HFFc6 (cell line): Measurements from ENCODE around the gene TMEM132D. TPM values are rescaled to one million over a fixed set of nuclear protein-coding genes. Genes with fewer than 3 reads are reported as not detected.

Source experiments
- DNase-seq: peaks from one replicate; pipeline ENCODE4 v3.0.0-alpha.2; 2018
- H3K27ac Mint-ChIP-seq: 2 replicates; pipeline ENCODE4 v1.8.0; 2020; ENCODE audit warnings: mild to moderate bottlenecking, mixed read lengths
- H3K27me3 Mint-ChIP-seq: 2 replicates; pipeline ENCODE4 v1.8.0; 2021; ENCODE audit warnings: mild to moderate bottlenecking, moderate library complexity, mixed read lengths; ENCODE audit not compliant: insufficient read depth
- H3K36me3 Mint-ChIP-seq: 2 replicates; pipeline ENCODE4 v1.8.0; 2021; ENCODE audit warnings: low read depth, mixed read lengths
- H3K4me1 Mint-ChIP-seq: 2 replicates; pipeline ENCODE4 v1.8.0; 2020; ENCODE audit warnings: low read depth, mixed read lengths
- H3K4me3 Mint-ChIP-seq: 2 replicates; pipeline ENCODE4 v1.8.0; 2020; ENCODE audit warnings: mild to moderate bottlenecking, moderate library complexity, mixed read lengths
- H3K9me3 Mint-ChIP-seq: 2 replicates; pipeline ENCODE4 v1.8.0; 2020; ENCODE audit warnings: mild to moderate bottlenecking, mixed read lengths
- total RNA-seq, 6 experiments: library from RNA; stranded (reverse); fragmentation: NEBNext Ultra II Directional; extraction: Animal tissue kit (Norgen Biotek cat#: 25700); gene quantifications; 2 replicates in 1 of 6; 3 replicates in 5 of 6; pipeline ENCODE4 v1.2.3, GENCODE V29; 2021
- TF ChIP-seq, protein P1 (sequence below): fragments of 200-600 bp; sonication (generic); IDR thresholded peaks from 2 replicates; pipeline ENCODE4 v1.5.0; 2021; ENCODE audit warnings: antibody characterized with exemption, mild to moderate bottlenecking

Gene TMEM132D
- total RNA-seq, 6 experiments from 2014 or later: not detected

DNA sequence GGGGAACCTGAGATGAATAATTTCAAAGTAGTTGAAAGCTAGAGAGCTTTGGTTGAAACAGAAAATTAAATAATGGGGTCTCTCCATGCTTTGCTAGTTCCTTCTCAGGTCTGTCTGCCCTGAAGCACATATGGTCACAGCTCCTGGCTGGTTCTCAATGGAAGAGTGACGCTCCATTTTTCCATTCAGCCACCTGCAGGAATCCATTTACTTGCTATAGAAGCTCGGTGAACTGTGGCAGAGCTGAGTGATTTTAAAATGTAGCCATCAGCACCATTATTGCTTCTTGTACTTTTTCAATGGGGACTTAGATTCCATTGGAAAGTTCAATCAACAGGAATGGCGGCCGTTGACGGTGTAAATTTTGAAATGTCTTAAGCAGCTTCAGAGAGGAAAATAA is 525.3 kb downstream of the TMEM132D start:
- H3K27me3 Mint-ChIP-seq: no peaks in the 10 kb centered on the region
- peaks cover 64% of the 10 kb centered on the region for H3K9me3 Mint-ChIP-seq
- TF ChIP-seq, protein P1, sequence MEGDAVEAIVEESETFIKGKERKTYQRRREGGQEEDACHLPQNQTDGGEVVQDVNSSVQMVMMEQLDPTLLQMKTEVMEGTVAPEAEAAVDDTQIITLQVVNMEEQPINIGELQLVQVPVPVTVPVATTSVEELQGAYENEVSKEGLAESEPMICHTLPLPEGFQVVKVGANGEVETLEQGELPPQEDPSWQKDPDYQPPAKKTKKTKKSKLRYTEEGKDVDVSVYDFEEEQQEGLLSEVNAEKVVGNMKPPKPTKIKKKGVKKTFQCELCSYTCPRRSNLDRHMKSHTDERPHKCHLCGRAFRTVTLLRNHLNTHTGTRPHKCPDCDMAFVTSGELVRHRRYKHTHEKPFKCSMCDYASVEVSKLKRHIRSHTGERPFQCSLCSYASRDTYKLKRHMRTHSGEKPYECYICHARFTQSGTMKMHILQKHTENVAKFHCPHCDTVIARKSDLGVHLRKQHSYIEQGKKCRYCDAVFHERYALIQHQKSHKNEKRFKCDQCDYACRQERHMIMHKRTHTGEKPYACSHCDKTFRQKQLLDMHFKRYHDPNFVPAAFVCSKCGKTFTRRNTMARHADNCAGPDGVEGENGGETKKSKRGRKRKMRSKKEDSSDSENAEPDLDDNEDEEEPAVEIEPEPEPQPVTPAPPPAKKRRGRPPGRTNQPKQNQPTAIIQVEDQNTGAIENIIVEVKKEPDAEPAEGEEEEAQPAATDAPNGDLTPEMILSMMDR: no peak

DNA sequence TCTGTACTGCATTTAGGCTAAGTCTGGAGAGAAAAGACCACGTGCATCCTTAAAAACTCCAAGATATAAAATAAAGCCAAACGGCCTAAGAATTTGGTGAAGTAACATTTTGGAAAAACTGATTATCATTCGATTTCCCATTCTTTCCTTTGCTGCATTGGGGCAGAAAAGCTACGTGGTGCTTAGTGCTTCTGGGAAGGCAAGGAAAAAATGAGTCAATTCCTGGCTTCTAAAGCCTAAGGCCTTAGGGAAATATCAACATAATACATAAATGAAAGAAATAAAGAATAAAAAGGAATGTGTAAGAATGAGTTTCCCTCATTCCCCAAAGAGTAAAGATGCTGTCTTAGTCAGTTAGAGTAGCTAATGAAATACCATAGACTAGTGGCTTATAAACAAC is 530.1 kb downstream of the TMEM132D start:
- peaks cover 41% of the 10 kb centered on the region for H3K9me3 Mint-ChIP-seq
- no peaks in the 10 kb centered on the region for H3K4me1 Mint-ChIP-seq
- TF ChIP-seq, protein P1: no peak
- no peaks in the 10 kb centered on the region for H3K27me3 Mint-ChIP-seq
- no peaks in the 10 kb centered on the region for H3K36me3 Mint-ChIP-seq
- no peak overlapping the region for H3K27ac Mint-ChIP-seq
- no peak for DNase-seq
- no peak overlapping the region for H3K4me3 Mint-ChIP-seq

More for the DNA sequence above, 525.3 kb downstream of the TMEM132D start:
- Mint-ChIP-seq H3K36me3 (peaks cover 5% of the 10 kb centered on the region; the same call in 1 of the 2 replicates), H3K4me1 (no peaks in the 10 kb centered on the region), H3K4me3 (no peak overlapping the region), H3K27ac (no peak overlapping the region)
- DNase-seq: no peak

DNA sequence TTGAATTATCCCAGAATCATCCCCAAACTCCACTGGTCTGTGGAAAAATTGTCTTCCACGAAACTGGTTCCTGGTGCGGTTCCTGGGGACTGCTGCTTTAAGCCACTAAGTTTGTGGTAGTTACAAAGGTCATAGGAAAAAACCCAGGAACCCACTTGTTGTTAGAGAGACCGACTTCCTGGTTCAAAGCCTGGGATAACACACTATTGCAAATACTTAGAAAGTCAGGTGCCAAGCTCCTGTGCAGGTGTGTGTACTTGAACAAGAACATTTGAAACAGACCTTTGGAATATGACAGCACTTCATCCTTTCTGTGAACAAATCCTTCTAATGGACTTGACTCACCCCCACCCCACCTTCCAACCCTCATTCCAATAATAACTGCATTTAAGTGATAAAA is 530.9 kb downstream of the TMEM132D start:
- no peak for DNase-seq
- Mint-ChIP-seq H3K4me3 (no peak overlapping the region), H3K27ac (no peak overlapping the region), H3K4me1 (no peaks in the 10 kb centered on the region), H3K36me3 (no peaks in the 10 kb centered on the region), H3K9me3 (peaks cover 45% of the 10 kb centered on the region), H3K27me3 (no peaks in the 10 kb centered on the region)
- TF ChIP-seq, protein P1: no peak

DNA sequence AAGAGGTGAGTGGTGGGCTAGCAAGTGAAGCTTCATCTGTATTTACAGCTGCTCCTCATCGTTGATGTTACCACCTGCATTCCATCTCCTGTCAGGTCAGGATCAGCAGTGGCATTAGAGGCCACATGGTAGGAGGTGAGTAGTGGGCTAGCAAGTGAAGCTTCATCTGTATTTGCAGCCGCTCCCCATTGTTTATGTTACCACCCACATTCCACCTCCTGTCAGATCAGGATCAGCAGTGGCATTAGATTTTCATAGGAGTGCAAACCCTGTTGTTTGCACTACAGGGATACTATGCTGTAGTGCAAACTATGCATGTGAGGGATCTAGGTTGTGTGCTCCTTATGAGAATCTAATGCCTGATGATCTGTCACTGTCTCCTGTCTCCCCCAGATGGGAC is 531.5 kb downstream of the TMEM132D start:
- Mint-ChIP-seq H3K27me3 (no peaks in the 10 kb centered on the region), H3K36me3 (0 out of 2 replicates have a peak, but pooled peaks cover under 1% of the 10 kb centered on the region), H3K4me3 (no peak overlapping the region), H3K27ac (no peak overlapping the region), H3K9me3 (peaks cover 41% of the 10 kb centered on the region), H3K4me1 (no peaks in the 10 kb centered on the region)
- no peak for DNase-seq
- TF ChIP-seq, protein P1: no peak

DNA sequence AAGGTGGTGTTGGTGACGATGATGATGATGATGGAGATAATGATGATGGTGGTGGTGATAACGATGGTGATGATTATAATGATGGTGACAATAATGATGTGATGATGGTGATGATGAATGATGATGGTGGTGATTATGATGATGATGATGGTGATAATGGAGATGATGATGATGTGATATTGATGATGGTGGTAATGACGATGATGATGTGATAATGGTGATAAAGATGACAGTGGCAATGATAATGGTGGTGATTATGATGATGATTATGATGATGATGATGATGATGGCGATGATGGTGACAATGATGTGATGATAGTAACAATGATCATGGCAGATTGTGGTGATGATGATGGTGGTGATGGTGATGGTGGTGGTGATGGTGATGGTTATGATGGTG is 532.6 kb downstream of the TMEM132D start:
- no peaks in the 10 kb centered on the region for H3K27me3 Mint-ChIP-seq
- no peak for DNase-seq
- no peak overlapping the region for H3K27ac Mint-ChIP-seq
- TF ChIP-seq, protein P1: no peak
- no peaks in the 10 kb centered on the region for H3K4me1 Mint-ChIP-seq
- peaks cover 44% of the 10 kb centered on the region for H3K9me3 Mint-ChIP-seq
- H3K4me3 Mint-ChIP-seq: no peak overlapping the region
- H3K36me3 Mint-ChIP-seq: 0 out of 2 replicates have a peak, but pooled peaks cover 5% of the 10 kb centered on the region

DNA sequence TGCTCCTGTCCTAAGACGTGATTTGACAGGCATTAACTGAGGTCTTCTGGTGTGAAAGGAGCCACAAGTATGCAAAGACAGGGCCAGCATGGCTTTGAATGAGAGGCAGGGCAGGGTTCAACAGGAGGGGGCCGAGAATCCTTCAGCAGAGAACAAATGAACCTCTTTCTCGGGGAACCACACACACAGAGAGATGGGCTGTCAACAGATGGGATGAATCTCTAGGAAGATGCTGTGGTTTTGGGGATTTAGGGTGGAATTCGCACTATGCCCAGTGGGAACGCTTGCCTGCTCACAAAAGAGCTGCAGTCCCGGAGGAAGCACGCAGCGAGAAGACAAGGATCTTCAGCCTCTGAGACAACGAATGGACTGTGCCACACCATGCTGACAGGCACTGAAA is 537.2 kb downstream of the TMEM132D start:
- no peak overlapping the region for H3K27ac Mint-ChIP-seq
- TF ChIP-seq, protein P1: no peak
- H3K4me3 Mint-ChIP-seq: no peak overlapping the region
- 0 out of 2 replicates have a peak, but pooled peaks cover 5% of the 10 kb centered on the region for H3K36me3 Mint-ChIP-seq
- no peaks in the 10 kb centered on the region for H3K4me1 Mint-ChIP-seq
- no peaks in the 10 kb centered on the region for H3K27me3 Mint-ChIP-seq
- DNase-seq: no peak
- peaks cover 53% of the 10 kb centered on the region for H3K9me3 Mint-ChIP-seq
